Brain pericyte (primary cell): ENCODE results near the gene ST6GALNAC2.

Experiments
- DNase-seq: peaks from one replicate; pipeline ENCODE4 v3.0.0-alpha.2; 2012; ENCODE audit warnings: low read depth, low spot score

The ST6GALNAC2 gene

DNA sequence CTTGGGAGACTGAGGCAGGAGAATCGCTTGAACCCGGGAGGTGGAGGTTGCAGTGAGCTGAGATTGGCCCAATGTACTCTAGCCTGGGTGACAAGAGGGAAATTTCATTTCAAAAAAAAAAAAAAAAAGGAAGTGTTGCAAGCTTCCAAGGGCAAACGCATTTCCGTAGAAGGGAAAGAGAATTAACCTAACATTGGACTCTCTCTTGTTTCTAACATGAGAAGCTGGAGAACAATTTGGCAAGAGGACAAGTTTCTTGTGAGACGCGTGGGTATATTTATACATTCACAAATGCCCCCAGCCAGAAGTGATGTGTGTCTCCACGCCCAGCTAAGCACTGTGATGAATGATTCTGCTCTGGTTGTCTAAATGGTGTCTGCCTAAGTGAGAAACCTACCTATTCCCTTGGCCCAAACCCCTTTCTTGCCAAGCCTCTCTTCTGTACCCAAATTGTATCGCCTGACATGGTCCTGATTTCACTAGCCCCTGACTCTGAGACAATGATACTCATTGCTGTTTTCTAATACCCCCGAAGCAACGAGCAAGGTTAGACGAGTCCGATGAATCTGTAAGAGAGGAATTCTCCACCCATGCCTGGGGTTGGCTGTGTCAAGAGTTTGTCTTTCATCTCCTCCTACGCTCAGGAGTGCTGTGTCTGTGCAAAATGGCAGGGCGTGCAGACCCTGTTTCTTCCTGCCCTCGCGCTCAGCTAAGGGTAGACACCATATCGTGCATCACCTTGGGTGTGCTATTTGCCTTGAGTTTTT is 14.2 kb upstream of the ST6GALNAC2 start:
- DNase-seq = no peak

DNA sequence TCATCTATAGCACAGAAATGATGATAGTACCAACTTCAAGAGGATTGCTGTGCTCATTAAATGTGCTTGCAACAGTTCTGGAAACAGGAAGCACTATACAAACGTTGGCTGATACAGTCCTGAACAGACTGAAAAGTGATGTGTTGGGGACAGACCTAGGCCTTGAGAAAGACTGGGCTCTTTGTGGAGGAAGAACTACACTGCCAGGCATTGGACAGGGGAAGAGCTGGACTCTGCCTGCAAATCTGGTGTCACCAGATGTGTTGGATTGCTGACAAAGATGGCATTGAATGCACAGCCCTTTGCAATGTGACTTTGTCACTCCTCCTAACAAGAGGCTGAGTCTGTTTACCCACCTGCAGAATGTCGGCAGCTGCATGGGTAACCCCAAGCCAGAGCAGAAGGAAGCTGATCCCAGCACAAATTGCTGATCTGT is 12.4 kb upstream of the ST6GALNAC2 start:
- no peak for DNase-seq

DNA sequence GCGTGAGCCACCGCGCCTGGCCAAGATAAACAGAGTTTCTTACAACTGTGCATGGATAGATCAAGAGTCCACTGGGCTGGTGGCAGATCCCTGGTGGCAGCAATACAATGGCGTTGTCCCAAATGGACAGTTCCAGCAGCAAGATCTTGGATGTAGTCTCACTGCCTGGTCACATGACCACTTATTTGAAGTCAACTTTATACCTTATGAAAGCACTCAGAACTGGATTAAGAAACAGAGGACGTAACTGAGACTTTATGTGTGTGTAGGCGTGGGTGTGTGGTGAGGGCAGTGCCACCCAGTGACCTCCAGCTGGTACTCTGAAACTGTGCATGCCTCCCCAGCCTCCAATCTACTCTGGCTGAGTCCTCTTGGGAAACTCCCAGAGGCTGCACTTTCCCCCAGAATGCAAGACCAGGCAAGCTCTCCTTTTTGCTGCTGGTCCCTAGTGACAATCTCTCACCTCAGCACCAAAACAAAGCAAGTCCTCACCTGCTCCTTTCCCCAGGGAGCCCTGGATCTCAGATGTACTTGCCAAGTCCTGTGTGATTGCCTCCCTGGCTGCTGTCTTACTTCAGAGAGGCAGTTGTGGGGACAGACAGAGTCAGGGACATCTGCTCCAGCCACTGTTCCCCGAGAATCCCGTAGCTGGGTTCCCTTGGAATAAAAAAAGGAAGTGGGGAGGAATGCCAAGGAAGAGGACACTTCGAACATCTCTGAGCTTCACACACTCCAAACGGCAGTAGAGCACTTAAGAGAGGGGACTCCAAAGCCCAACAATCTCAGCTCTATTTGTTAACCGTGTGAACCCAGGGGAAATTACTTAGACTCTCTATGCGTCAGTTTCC is 11.7 kb upstream of the ST6GALNAC2 start:
- DNase-seq = no peak

DNA sequence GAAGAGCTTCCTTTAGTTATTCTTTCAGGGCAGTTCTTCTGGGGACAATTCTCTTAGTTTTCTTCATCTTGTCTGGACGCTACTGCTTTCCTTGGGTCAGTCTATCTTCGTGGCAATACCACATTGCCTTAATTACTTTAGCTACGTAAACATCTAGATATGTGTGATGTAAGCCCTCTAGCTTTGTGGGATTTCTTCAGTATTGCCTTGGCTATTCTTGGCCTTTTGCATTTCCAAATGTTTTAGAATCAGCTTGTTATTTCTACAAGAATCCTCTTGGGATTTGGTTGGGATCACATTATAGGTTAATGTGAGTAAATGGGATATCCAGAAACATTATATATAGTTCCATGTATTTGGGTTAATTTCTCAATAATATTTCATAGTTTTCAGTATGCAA is 9.0 kb upstream of the ST6GALNAC2 start:
- no peak for DNase-seq

DNA sequence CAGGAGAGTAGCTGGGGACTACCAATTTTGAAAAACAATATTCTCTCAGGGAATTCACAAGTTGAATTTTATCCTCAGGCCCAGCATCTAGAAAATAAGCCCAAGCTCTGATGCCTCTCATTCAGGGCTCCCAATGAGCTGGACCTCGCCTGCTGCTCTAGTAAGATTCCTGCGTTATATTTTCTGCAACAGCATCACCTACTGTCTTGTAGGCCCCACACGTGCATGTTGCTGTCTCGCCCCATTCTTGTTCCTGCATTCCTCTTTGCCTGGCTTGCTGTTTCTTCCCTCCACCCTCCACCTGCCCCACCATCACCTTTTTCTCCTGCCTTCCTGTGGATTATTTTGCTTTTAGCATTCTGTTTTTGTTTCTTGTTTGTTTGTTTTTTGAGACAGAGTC is 8.3 kb upstream of the ST6GALNAC2 start:
- DNase-seq = no peak

DNA sequence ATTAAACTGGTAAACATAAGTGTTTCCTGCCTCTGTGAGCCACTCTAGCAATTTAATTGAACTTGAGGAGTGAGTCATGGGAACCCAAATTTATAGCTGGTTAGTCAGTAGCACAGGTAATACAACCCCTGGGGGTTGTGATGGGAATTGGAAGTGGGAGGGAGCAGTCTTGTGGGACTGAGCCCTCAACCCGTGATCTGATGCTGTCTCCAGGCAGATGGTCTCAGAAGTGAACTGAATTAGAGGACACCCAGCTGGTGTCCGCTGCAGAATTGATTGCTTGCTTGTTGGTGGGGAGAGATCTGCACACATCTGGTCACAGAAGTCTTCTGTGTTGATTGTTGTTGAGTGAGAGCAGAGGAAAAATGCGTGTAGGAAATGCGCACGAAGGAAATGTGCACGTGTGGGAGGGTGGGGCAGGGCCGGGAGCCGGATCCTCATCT is 7.7 kb upstream of the ST6GALNAC2 start:
- no peak for DNase-seq

DNA sequence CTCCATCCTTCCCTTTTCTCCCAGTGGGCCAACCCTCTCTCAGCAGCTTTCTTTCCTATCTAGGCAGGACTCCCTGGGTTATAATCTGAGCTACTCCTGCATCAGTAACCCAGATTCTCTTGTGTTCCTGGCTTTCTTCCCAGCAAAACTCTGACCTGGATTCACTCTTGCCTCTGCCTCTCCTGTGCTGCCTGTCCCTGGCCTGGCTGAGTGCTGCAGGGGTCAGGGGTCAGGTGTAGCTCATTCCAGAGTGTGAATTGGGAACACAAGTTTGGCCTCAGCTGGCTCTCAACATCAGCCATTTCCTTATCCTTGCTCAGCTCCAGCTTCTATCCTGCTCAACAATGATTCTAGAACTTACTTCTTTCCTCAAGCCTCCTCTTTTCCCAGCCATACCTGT is 2.5 kb upstream of the ST6GALNAC2 start:
- DNase-seq = no peak

DNA sequence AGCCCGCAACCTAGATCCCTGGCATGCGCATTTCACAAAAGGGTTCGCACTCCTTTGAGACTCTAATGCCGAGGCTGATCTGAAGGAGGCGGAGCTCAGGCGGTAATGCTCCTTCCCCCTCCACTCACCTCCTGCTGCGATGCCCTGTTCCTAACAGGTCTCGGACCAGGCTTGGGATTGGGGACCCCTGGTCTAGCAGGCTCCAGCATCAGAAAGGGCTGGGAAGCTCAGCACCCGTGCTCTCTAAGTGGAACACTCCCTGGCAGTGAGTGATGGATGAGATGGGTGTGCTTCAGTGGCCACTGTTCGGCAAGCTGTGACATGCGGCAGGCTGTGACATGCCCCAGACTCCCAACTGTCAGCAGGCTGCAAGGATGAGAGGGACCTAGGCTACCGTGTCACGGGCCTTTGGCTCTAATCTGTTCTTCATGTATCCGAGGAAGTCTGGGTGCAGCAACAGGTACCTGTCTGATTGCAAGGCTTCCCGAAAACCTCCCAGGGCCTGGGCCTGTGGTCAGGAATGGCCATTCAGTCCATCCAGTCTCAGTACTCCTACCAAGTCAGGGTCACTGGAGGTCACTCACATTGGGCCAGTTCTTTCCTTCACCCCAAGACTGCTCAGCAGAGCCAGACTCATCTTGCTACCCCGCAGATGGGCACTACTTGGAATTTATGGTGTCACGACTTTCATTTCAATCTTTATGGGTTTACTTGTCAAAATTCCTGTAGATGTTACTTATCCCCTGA is 1.3 kb upstream of the ST6GALNAC2 start:
- no peak for DNase-seq

DNA sequence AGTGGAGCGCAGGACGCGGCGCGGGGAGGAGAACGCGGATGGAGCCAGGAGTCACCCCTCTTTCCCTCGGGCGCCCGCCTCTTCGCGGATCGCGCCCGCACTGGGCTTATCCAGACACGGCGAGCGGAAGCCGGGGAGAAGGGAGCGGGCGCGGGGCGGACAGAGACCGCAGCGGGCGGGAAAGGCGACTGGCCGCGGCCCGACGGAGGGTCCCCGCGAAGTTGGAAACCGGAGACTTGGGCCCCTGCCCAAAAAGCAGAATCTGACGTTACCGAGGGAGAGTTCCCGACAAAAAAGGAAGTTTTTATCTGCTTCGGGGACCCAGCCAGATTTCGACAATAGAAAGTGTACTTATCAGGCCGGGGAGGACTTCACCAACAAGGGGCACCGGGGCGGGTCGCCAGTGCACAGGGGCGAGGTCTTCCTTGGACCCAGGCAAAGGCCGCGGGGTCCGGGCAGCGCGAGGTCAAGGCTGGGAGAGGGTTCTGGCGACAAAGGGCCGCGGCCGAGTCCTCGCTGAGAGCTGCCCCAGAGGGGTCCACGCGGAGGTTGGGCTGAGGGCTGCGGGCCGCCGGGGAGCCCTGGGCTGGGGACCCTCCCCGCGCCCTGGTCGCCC is 519 bp downstream of the ST6GALNAC2 start:
- DNase-seq = no peak

DNA sequence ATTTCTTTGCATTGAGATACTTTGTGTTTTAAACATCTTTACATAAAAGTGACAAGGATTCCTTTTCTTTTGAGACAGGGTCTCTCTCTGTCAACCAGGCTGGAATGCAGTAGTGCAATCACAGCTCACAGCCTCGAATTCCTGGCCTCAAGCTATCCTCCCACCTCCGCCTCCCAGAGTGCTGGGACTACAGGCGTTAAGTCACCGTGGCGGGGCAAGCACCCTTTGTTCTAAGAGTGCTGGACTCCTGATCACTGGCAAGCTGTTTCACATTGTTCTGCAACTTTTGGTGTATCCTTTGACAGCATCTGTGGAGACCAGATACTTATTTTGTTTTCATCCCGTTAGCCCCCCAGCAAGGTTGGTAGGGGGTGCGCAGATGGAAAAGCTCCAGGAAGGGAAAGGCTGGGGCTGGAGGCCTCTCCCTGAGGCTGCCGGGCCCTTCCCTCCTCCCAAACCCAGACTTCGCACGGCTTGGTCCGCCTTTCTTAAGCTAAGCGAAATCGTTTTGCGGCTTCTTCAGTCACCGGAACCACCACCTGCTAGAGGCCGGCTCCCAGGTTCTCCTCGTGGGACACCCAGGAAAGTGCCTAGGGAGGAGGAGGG is 1.1 kb downstream of the ST6GALNAC2 start:
- DNase-seq = no peak

DNA sequence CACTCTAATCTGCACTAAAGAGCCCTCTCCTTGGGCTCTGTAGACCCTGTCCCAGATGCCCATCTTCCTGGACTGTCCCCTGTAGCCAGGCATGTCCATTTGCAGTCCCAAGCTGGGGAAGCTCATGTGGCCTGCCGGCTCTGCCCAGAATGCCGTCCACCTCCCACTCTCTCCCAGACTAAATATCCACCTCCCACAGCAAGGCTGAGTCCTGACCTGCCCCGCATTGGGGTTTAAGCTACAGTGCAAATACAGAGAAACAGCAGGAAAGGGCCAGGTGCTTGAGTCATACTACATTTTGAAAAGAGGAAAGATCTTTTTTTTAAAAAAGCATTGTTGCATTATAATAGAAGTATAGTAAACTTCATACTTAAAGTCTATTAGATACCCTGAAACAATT is 3.0 kb downstream of the ST6GALNAC2 start:
- DNase-seq = no peak

DNA sequence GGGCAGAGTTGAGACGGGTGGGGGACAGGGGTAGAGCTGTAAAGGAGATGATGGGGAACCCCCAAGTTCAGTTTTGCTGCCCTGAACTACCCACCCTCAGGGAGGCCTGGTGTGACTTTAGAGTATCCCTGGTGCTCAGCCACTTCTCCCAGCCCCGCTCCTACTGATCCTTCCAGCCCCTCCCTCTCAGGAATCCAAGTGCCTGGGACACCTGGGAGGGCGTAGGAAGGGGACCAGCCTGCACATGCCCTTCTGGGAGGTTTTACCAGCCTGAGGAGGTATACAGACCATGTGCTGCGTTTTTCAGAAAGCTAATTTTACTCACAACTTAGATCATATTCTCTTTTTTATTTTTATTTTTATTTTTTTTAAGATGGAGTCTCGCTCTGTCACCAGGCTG is 4.1 kb downstream of the ST6GALNAC2 start:
- DNase-seq = no peak

DNA sequence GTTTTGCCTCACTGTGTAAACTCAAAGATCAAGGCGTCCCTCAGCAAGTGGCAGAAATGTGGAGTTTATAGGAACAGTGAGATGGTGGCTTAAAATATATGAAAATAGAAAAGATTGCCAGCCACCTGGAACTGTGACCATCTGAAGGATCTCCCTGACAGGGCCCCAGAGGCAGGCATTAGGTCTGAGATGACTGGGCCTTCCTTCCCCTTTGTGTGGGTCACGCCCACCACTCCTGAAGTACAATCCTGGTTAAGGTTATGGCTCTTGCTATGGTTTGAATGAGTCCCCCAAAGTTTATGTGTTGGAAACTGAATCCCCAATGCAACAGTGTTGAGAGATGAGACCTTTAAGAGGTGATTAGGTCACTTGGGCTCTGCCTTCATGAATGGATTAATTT is 6.4 kb downstream of the ST6GALNAC2 start:
- no peak for DNase-seq

DNA sequence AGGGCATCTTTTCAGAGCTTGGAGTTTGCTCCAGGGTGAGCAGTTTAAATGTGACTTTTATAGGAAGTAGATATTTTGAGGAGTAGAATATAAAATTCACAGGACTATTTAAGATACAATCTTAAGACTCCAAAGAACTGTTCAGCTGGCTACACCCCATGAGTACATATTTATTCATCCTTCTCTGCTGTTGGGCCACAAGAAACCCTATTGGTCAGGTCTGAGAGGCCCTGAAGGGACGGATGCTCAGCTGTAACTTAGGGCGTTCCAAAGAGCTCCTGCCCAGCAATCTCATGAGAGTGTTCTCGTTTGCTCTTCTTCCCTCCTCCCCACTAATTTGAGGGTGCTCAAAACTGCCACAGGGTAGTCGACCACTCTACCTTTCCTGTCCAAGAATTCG is 7.3 kb downstream of the ST6GALNAC2 start:
- no peak for DNase-seq

DNA sequence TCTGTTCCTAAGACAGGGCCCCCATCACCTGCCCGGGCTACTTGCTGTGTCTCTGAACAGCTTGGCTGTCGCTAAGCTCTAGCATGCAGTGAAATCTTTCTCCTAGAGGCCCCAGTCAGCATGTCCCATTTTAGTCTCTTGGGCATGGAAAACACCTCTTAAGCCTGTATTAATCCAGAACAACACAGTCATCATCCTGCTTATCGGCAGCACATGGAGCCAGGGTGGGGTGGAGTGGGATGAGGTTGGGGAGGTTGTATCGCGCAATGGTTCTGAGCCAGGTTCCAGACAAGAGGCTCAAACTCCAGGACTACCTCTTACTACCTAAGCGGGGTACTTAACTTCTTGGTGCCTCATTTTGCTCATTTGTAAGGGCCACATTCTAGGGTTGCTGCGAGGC is 7.8 kb downstream of the ST6GALNAC2 start:
- DNase-seq = no peak

DNA sequence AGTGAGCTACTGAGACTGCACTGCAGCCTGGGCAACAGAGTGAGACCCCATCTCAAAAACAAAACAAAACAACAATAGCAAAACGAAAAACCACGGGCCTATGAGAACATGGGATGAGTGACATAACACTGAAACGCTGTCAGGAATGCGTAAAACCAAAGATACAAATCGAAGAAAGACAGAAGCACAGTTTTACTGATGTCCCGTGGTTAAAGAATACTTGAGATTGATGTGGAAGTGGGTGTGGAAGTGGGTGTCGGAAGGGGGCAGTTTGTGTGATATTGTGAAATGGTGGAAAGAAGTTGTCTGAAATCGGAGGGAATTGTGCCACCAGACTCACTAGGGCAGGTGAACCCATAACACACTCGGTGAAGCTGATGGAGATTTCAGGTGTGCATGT is 9.5 kb downstream of the ST6GALNAC2 start:
- no peak for DNase-seq

DNA sequence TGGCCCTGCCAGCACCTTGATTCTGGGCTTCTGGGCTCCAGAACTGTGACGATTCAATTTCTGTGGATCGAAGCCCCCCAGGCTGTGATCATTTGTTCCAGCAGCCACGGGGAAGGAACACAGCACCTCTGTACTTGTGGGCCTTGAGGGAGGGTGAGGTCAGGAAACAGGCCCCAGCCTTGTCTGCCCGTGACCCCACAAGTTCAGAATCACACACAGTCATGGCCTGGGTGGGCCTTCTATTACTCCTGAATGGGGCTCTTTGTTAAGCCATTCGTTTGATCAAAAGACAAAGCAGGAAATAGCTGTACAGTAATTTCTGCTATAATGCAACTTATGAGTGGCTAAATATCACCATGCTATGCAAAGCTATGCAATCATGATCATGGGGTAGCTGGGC is 10.1 kb downstream of the ST6GALNAC2 start:
- no peak for DNase-seq

DNA sequence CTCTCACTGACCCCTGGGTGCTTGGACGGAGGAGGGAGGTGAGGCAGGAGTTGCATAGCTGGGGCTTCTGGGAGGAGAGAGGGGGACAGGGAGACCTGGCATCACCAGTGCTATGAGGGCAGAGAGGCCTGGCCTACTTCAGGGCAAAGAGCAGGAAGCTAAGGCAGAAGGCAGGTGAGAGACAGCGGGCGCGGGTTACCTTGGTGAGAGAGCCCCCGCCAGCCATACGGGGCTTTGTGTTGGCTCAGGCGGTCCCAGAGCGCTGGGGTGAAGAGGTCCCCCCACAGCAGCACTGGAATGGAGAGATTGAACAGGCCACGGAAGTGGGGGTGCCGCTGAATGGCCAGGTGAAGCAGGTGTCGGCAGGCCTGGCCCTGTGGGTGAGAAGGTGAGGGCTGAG is 11.5 kb downstream of the ST6GALNAC2 start:
- no peak for DNase-seq

DNA sequence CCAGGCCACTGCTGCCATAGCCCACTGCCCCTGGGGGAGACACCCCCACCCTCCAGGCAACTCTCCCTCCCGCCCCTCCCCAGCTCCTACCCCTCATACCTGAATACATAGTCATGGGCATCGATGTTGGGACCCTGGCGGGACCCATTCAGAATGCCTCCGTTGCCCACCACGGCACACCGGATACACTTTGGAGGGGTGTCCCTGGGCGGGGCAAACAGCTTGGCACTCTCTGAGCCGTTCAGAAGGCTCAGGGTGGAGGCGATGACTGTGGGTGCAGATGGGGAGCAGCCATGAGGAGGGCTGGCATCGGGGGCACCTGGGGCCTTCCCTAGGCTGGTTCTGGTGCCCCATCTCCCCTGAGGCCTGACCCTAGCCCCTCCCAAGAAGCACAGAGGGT is 12.6 kb downstream of the ST6GALNAC2 start:
- DNase-seq = no peak

DNA sequence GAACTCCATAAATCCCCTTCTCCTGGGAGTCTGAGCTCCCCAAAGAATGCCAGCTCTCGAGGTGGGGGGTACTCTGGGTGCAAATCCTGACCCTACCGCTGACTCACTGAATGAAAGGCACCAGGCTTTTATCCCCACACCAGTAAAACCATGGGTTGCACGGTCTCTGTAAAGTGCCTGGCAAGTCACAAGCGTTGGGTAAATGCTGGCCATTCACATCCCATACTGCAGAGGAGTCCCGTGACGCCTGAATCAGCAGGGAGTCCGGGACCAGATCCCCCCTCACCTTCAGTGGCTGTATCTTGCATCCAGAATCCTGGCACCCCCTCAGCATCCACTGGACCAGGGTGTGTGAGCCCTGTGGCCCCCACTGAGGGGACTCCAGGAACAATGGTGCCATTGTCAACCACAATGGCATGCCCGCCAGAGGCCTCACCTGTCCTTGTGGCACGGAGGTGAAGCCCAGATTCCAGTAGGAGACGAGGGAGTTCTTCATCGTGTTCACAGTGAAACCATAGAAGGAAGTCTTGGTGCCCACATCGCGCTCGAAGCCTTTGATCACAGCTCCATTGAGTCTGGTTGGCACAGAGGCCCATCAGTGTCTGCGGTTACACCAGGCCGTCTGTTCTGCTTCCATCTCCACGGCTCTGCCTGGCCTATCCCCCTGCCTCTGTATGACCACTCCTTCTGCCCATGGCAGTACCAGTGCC is 13.3 kb downstream of the ST6GALNAC2 start:
- DNase-seq = no peak
